SKM-1 (cell line): ENCODE measurements around the gene KRTAP2-2.
"Not testable (repeated sequence)": the region's sequence is repeated elsewhere in the genome, so short reads cannot be mapped to it uniquely, and the experiment has no call there.

ENCODE experiments used
- DNase-seq: peaks from one replicate; lab custom pipeline; 2025; ENCODE audit not compliant: unreplicated experiment; lab: John Stamatoyannopoulos, UW

The KRTAP2-2 gene

GRCh38 chr17:41065016-41065689, 10.1 kb upstream of the KRTAP2-2 start:
- not testable (repeated sequence) for DNase-seq

GRCh38 chr17:41064301-41064700, 9.3 kb upstream of the KRTAP2-2 start:
- no peak for DNase-seq

GRCh38 chr17:41063449-41063848, 8.4 kb upstream of the KRTAP2-2 start:
- no peak for DNase-seq

GRCh38 chr17:41061964-41062363, 6.9 kb upstream of the KRTAP2-2 start:
- no peak for DNase-seq

GRCh38 chr17:41060052-41060604, 5.1 kb upstream of the KRTAP2-2 start, which contains the start of gene KRTAP2-3:
Gene KRTAP2-3, minus strand, starts transcription at chr17:41060114. Its CDS starts 64 bp downstream, at chr17:41060050.
- no peak for DNase-seq

- not testable (repeated sequence) for DNase-seq
These were observed 4.4 kb upstream of the KRTAP2-2 start for GRCh38 chr17:41059276-41060051.

GRCh38 chr17:41058741-41059140, 3.7 kb upstream of the KRTAP2-2 start:
- DNase-seq = no peak

GRCh38 chr17:41057547-41057946, 2.5 kb upstream of the KRTAP2-2 start:
- DNase-seq = no peak

GRCh38 chr17:41054556-41054955, 474 bp downstream of the KRTAP2-2 start:
- DNase-seq = not testable (repeated sequence)

- DNase-seq = no peak
These were observed 1.0 kb downstream of the KRTAP2-2 start for GRCh38 chr17:41054025-41054424.

- no peak for DNase-seq
These were observed 2.5 kb downstream of the KRTAP2-2 start for GRCh38 chr17:41052566-41052965.

- DNase-seq = no peak
These were observed 5.9 kb downstream of the KRTAP2-2 start for GRCh38 chr17:41049110-41049509.

- DNase-seq = no peak
These were observed 6.6 kb downstream of the KRTAP2-2 start for GRCh38 chr17:41048441-41048840.

- DNase-seq = not testable (repeated sequence)
These were observed 8.1 kb downstream of the KRTAP2-2 start, which contains the start of gene KRTAP2-1 for GRCh38 chr17:41046735-41047465. Gene KRTAP2-1, minus strand, starts transcription at chr17:41047316. Its CDS starts 49 bp downstream, at chr17:41047267.

GRCh38 chr17:41042953-41043352, 12.1 kb downstream of the KRTAP2-2 start:
- DNase-seq = no peak

- DNase-seq = not testable (repeated sequence)
These were observed 14.1 kb downstream of the KRTAP2-2 start, which contains the start of gene KRTAP1-1 for GRCh38 chr17:41040783-41041571. Gene KRTAP1-1, minus strand, starts transcription at chr17:41041450. Its CDS starts 53 bp downstream, at chr17:41041397.

- DNase-seq = no peak
These were observed 17.1 kb downstream of the KRTAP2-2 start for GRCh38 chr17:41037853-41038350.

GRCh38 chr17:41034346-41034935, 20.6 kb downstream of the KRTAP2-2 start, which contains the start of gene KRTAP1-3:
Gene KRTAP1-3, minus strand, starts transcription at chr17:41034874. Its CDS starts 53 bp downstream, at chr17:41034821.
- DNase-seq = not testable (repeated sequence)

- no peak for DNase-seq
These were observed 25.3 kb downstream of the KRTAP2-2 start, which contains the start of gene KRTAP1-4 for GRCh38 chr17:41029633-41030245. Gene KRTAP1-4, minus strand, starts transcription at chr17:41030195. Its CDS starts 117 bp downstream, at chr17:41030078.
